HG03066 (cell line): Measurements from ENCODE around the gene RHBDD2.
A peak's percentile ranks its signal among the peaks of the same experiment; 100 is the strongest.
"Not testable (repeated sequence)": the region's sequence is repeated elsewhere in the genome, so short reads cannot be mapped to it uniquely, and the experiment has no call there.

Experiments used
- ATAC-seq: cut with Tn5 transposase; IDR thresholded peaks from one replicate; pipeline ENCODE4 v1.9.1; 2021; ENCODE audit warnings: low read depth; ENCODE audit not compliant: unreplicated experiment

RHBDD2 gene

GRCh38 chr7:75888464-75889222 lies 9.8 kb downstream of the RHBDD2 start:
- no peak for ATAC-seq

GRCh38 chr7:75889223-75889825 lies 10.5 kb downstream of the RHBDD2 start:
- ATAC-seq: no peak

- ATAC-seq: no peak
These were observed 11.0 kb downstream of the RHBDD2 start for GRCh38 chr7:75889826-75890225.

GRCh38 chr7:75891237-75891636 lies 12.4 kb downstream of the RHBDD2 start:
- ATAC-seq: not testable (repeated sequence)

- no peak for ATAC-seq
These were observed 13.1 kb downstream of the RHBDD2 start for GRCh38 chr7:75891815-75892411.

GRCh38 chr7:75892634-75893272 lies 13.9 kb downstream of the RHBDD2 start:
- ATAC-seq: no peak

GRCh38 chr7:75896803-75897327 lies 18.0 kb downstream of the RHBDD2 start:
- ATAC-seq: no peak

GRCh38 chr7:75900617-75901315 lies 21.9 kb downstream of the RHBDD2 start:
- no peak for ATAC-seq

- ATAC-seq: no peak
These were observed 27.2 kb downstream of the RHBDD2 start for GRCh38 chr7:75905785-75906604.

- no peak for ATAC-seq
These were observed 28.3 kb downstream of the RHBDD2 start for GRCh38 chr7:75906991-75907667.

- not testable (repeated sequence) for ATAC-seq
These were observed 28.8 kb downstream of the RHBDD2 start for GRCh38 chr7:75907668-75908039.

- ATAC-seq: no peak
These were observed 30.8 kb downstream of the RHBDD2 start for GRCh38 chr7:75909521-75910132.

- ATAC-seq: not testable (repeated sequence)
These were observed 32.4 kb downstream of the RHBDD2 start for GRCh38 chr7:75911186-75911585.

- ATAC-seq: no peak
These were observed 34.6 kb downstream of the RHBDD2 start for GRCh38 chr7:75913437-75913836.

GRCh38 chr7:75914169-75914654 lies 35.4 kb downstream of the RHBDD2 start:
- peak; percentile 4 for ATAC-seq

GRCh38 chr7:75914655-75915415 lies 36.0 kb downstream of the RHBDD2 start, which contains the start of gene POR:
Gene POR (plus strand): TSS chr7:75915155. CDS start chr7:75954002, 38,847 bp downstream.
- ATAC-seq: peak; percentile 89

- ATAC-seq: no peak
These were observed 36.8 kb downstream of the RHBDD2 start for GRCh38 chr7:75915416-75916156.
